Measurements from ENCODE around the gene DCXR.

DNA sequence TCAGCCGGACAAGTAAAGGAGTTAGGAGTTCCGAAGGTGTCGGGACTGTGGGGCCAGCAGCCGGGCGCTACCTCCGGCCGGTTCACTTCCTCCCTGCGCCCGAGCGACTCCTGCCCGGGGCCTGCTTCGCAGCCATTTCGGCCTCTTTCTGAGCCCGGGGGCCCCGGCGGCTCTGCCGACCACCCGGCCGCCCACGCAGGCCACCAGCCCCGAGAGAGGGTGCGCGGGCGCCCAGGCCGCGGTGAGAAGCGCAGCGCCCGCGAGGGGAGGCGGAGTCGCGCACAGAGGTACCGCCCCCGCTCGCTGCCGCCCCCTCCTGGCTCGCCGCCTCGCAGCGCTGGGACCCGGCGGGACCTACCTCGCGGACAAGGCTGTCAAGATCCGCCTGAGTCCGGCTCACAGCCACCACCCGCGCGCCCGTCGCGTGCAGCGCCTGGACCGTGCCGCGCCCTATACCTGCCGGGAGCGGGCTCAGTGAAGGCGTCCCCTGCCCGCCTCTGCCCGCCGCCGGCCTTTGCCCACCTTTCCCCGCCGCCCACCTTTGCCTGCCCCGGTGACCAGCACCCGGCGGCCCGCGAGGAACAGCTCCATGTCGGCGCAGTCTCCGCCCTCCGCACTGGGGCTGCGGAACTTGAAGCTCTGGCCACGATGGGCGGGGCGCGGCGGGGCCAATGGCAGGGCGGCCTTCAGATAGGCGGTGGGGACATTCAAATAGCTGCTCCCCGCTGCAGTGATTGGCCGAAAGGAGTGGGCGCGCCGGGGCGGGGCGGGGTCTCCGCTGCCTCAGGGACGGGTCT is at the start of gene DCXR:
- no peak for TF ChIP-seq EZH2 (IDR thresholded peaks at IDR 0.05)
- TF ChIP-seq FOXP2 (optimal IDR thresholded peaks at IDR 0.05; ENCODE audit: control extremely low read depth, extremely low read length, insufficient read depth), result no peak

Measured in SK-N-MC (cell line).